Mammary epithelial cell (primary cell): Measurements from ENCODE around the gene AKAP13.

Source experiments
- CTCF ChIP-seq, 2 donors: IDR thresholded peaks in 1 of 2; conservative IDR thresholded peaks in 1 of 2; 2 replicates each; pipeline ENCODE4 v1.5.1; 2011 to 2012; ENCODE audit warnings: inconsistent platforms in 2 of 2, low read length in 2 of 2, mild to moderate bottlenecking in 2 of 2, control low read depth in 1 of 2, low read depth in 1 of 2; ENCODE audit not compliant: insufficient read depth in 1 of 2; ENCODE audit errors: extremely low read depth in 1 of 2
- EZH2 ChIP-seq: IDR thresholded peaks from 2 replicates; pipeline ENCODE4 v1.6.1; 2012; ENCODE audit warnings: low read length, inconsistent platforms, borderline replicate concordance

DNA sequence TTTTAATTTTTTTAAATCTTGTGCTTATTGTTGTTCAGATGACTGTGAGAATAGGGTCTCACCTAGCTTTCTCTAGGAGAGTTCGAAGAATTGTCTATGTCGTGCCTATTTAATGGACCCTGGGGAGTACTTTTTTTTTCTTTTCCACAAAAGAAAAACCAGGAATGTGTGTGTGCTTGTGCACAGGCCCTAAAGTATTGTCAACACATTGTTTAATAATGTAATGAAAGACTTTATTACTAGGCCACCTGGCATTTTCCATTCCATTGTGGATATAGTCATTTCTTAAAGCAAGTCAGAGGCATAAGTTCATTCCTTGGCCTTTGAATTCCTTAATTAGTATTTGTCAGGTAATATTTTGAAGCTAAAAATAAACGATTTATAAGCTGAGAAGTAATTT, 278.4 kb downstream of the AKAP13 start:
- TF ChIP-seq EZH2 (no peak), CTCF (conservative IDR thresholded peaks at IDR 0.05 in 1 of 2, IDR thresholded peaks at IDR 0.05 in 1 of 2; ENCODE audit: extremely low read depth in 1 of 2, insufficient read depth in 1 of 2, low read depth in 1 of 2, low read length in 2 of 2) (no peak)
